K562 (cell line): Measurements from ENCODE around the gene AKT1. TPM values are rescaled to one million over a fixed set of nuclear protein-coding genes. Genes with fewer than 3 reads are reported as not detected.

Experiments
- ATAC-seq: fragments of 200-7000 bp; cut with Tn5 transposase; 3 replicates; pipeline ENCODE4 v1.9.1; 2020; ENCODE audit warnings: moderate library complexity
- BruUV-seq: library from RNA; stranded (reverse); fragments of 400-500 nt; replicated peaks from 2 replicates; lab custom pipeline; 2021; lab: Mats Ljungman, UMichigan
- CTCF ChIA-PET: fragments of 300-600 bp; formaldehyde crosslinking; extraction: SDS; loops from one replicate; lab custom pipeline; 2021; ENCODE audit warnings: low intra/inter-chr PET ratio; lab: Yijun Ruan, JAX
- POLR2A ChIA-PET: fragments of 300-600, 350-650 bp; sonication (Branson Sonifier 250); formaldehyde crosslinking; extraction: SDS; loops from one replicate; lab custom pipeline; 2021; ENCODE audit warnings: antibody characterized with exemption, inconsistent platforms; lab: Yijun Ruan, JAX
- DNase-seq, 4 experiments: peaks; one replicate each; pipeline versions ENCODE4 v3.0.0 to v3.0.0-alpha.2; 2011 to 2018; ENCODE audit warnings: low spot score in 3 of 4, mixed read lengths in 3 of 4; ENCODE audit errors: extremely low read depth in 1 of 4
- FAIRE-seq: peaks from 2 replicates; lab custom pipeline; 2011; peaks lifted over from hg19 to GRCh38; lab: Jason Lieb, UNC
- H2AFZ ChIP-seq: 2 replicates; pipeline ENCODE4 v1.6.0; 2011; ENCODE audit warnings: low read depth, low read length, control low read depth, inconsistent platforms
- H3K27ac ChIP-seq: fragments of 200-600 bp; 3 replicates; pipeline ENCODE4 v1.8.0; 2011; ENCODE audit warnings: low read depth, mild to moderate bottlenecking, control low read depth, inconsistent platforms, low read length, moderate library complexity, mixed read lengths; ENCODE audit errors: extremely low read depth
- H3K27me3 ChIP-seq, 2 experiments: fragments of 300-600 bp in 1 of 2; 2 replicates in 1 of 2; 3 replicates in 1 of 2; pipeline versions ENCODE4 v1.6.0 to v1.8.0; 2011; ENCODE audit warnings: inconsistent platforms in 2 of 2, low read length in 2 of 2, mild to moderate bottlenecking in 1 of 2, mixed read lengths in 1 of 2, moderate library complexity in 1 of 2; ENCODE audit not compliant: control insufficient read depth in 2 of 2, insufficient read depth in 2 of 2
- H3K36me3 ChIP-seq: fragments of 300-600 bp; 3 replicates; pipeline ENCODE4 v1.8.0; 2011; ENCODE audit warnings: mild to moderate bottlenecking, low read length, inconsistent platforms; ENCODE audit not compliant: control insufficient read depth, insufficient read depth
- H3K4me1 ChIP-seq, 2 experiments: fragments of 200-600 bp in 1 of 2; replicated peaks in 1 of 2; 2 replicates in 1 of 2; 3 replicates in 1 of 2; pipeline versions ENCODE4 v1.5.1 to v1.8.0; 2011; ENCODE audit warnings: inconsistent platforms in 2 of 2, low read length in 2 of 2, mild to moderate bottlenecking in 1 of 2, mixed read lengths in 1 of 2, moderate library complexity in 1 of 2; ENCODE audit not compliant: control insufficient read depth in 2 of 2, insufficient read depth in 2 of 2
- H3K4me2 ChIP-seq: 2 replicates; pipeline ENCODE4 v1.6.1; 2011; ENCODE audit warnings: low read length, control low read depth, inconsistent platforms, mixed read lengths; ENCODE audit not compliant: insufficient read depth
- H3K4me3 ChIP-seq: fragments of 200-600 bp; sonication (generic), shearing (Covaris generic); 2 replicates; pipeline ENCODE4 v1.5.1; 2016; ENCODE audit warnings: control low read depth, inconsistent platforms
- H3K79me2 ChIP-seq: fragments of 200-600 bp; 3 replicates; pipeline ENCODE4 v1.8.0; 2011; ENCODE audit warnings: low read length, inconsistent platforms; ENCODE audit not compliant: control insufficient read depth, insufficient read depth
- H3K9ac ChIP-seq, 2 experiments: 2 replicates each; pipeline versions ENCODE4 v1.6.0 to v1.6.1; 2011; ENCODE audit warnings: low read depth in 2 of 2, low read length in 2 of 2, control low read depth in 1 of 2, inconsistent platforms in 1 of 2, mild to moderate bottlenecking in 1 of 2, mixed read lengths in 1 of 2; ENCODE audit not compliant: insufficient read depth in 1 of 2
- H3K9me1 ChIP-seq: one replicate; pipeline ENCODE4 v1.6.0; 2011; ENCODE audit warnings: inconsistent platforms, mild to moderate bottlenecking, low read length, moderate library complexity; ENCODE audit not compliant: control insufficient read depth, insufficient read depth
- H3K9me3 ChIP-seq: replicated peaks from 2 replicates; pipeline ENCODE4 v1.5.1; 2011; ENCODE audit warnings: low read depth, low read length, inconsistent platforms; ENCODE audit not compliant: control insufficient read depth, insufficient read depth
- H4K20me1 ChIP-seq: replicated peaks from 2 replicates; pipeline ENCODE4 v1.6.1; 2011; ENCODE audit warnings: low read length, inconsistent platforms, mixed read lengths; ENCODE audit not compliant: control insufficient read depth, insufficient read depth
- FOXA3 ChIP-seq, 2 experiments: fragments of 450-650 bp in 1 of 2; sonication (generic) in 1 of 2; formaldehyde crosslinking; IDR thresholded peaks in 1 of 2; conservative IDR thresholded peaks in 1 of 2; 2 replicates each; pipeline versions ENCODE4 v1.4.0 to v1.8.0; 2020 to 2022; ENCODE audit warnings: mild to moderate bottlenecking in 2 of 2, missing genetic modification reagents in 1 of 2
- HNRNPK ChIP-seq: fragments of 200-400 bp; formaldehyde crosslinking; IDR thresholded peaks from one replicate; pipeline ENCODE4 v1.6.1; 2018; ENCODE audit warnings: mild to moderate bottlenecking, low read depth, low read length; ENCODE audit not compliant: poor library complexity, severe bottlenecking
- KAT7 ChIP-seq: sonication (generic); formaldehyde crosslinking; IDR thresholded peaks from 2 replicates; pipeline ENCODE4 v1.8.0; 2022; ENCODE audit warnings: missing genetic modification reagents, mild to moderate bottlenecking, borderline replicate concordance
- NCOA6 ChIP-seq: fragments of 450-650 bp; IDR thresholded peaks from 2 replicates; pipeline ENCODE4 v1.6.1; 2017; ENCODE audit warnings: mild to moderate bottlenecking
- ZBED1 ChIP-seq: IDR thresholded peaks from 2 replicates; pipeline ENCODE4 v1.6.1; 2014
- ZEB2 ChIP-seq: fragments of 450-650 bp; IDR thresholded peaks from 2 replicates; pipeline ENCODE4 v1.6.1; 2016
- ZMIZ1 ChIP-seq, 2 experiments: fragments of 150-350 bp in 1 of 2; IDR thresholded peaks; 2 replicates each; pipeline ENCODE4 v1.6.1; 2012 to 2016; ENCODE audit warnings: low read depth in 2 of 2, low read length in 2 of 2, mild to moderate bottlenecking in 1 of 2, moderate library complexity in 1 of 2
- WGBS: fragments of 100-300 bp; shearing (Covaris generic); methylation state at CpG from one replicate; pipeline ENCODE4 v1.1.6; 2016; ENCODE audit warnings: low coverage, mixed read lengths; ENCODE audit not compliant: insufficient coverage; ENCODE audit errors: missing lambda C conversion rate; 5-methylcytosine and 5-hydroxymethylcytosine counted together
- in situ Hi-C: fragments of 300-500 bp; cut with MboI; formaldehyde crosslinking; loops from 4 replicates; pipeline ENCODE4 v1.15.0; 2018; ENCODE audit warnings: inconsistent platforms, mixed read lengths
- intact Hi-C: fragments of 100-400 bp; cut with micrococcal nuclease; formaldehyde crosslinking; loops from 2 replicates; pipeline ENCODE4 v1.14.2; 2022
- polyA plus RNA-seq, 8 experiments: library from polyadenylated mRNA; depleted of rRNA in 4 of 8; stranded (reverse) in 5 of 8; unstranded in 3 of 8; fragments of >200 nt; fragmentation: Nextera tagmentation in 2 of 8; fragmentation: Illumina TruSeq in 1 of 8; extraction: Ambion mirVana in 2 of 8; extraction: Trizol in 1 of 8; gene quantifications; 2 replicates each; pipeline versions ENCODE4 v1.2.1 to v1.2.3, GENCODE V29; 2011 to 2014; ENCODE audit warnings: inconsistent platforms in 1 of 8, missing spikeins in 1 of 8
- total RNA-seq, 7 experiments: library from RNA; depleted of rRNA in 6 of 7; stranded (reverse); fragments of >200 nt in 6 of 7; fragmentation: Illumina TruSeq in 2 of 7; extraction: Trizol in 2 of 7; gene quantifications; 2 replicates each; pipeline versions ENCODE4 v1.2.1 to v1.2.3, GENCODE V29; 2011 to 2021; ENCODE audit warnings: low replicate concordance in 1 of 7
- TF ChIP-seq, protein P1 (sequence below): fragments of 250-450 bp; sonication (Bioruptor Pico); IDR thresholded peaks from 2 replicates; pipeline ENCODE4 v1.6.1; 2021; ENCODE audit warnings: mild to moderate bottlenecking

Gene AKT1
- total and polyA plus RNA-seq, 9 of the 15 experiments (the other 6 are each of a cell fraction or from before 2014, with no cell fraction given): 0.49 to 132 (median 75.1) TPM

DNA sequence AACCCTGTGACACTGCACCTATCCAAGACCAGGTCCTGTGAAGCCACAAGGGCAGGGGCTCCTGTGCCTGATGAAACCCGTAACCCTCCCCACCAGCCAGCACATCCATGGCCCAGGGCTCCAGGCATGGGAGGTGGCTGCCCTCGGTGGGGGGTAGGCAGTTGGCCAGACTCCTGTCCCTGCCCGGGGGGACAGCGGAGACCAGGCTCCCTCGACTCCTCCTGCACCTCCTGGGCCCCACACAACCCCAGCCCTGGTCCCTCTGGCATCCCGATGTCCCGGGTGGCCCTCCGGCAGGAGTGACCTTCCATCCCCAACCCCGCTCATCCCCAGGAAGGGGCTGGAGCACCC lies 11.4 kb downstream of the AKT1 start (continued):
- TF ChIP-seq FOXA3 (CRISPR knock-in tag; conservative IDR thresholded peaks at IDR 0.05 in 1 of 2, IDR thresholded peaks at IDR 0.05 in 1 of 2) (no peak), ZBED1 (no peak)

DNA sequence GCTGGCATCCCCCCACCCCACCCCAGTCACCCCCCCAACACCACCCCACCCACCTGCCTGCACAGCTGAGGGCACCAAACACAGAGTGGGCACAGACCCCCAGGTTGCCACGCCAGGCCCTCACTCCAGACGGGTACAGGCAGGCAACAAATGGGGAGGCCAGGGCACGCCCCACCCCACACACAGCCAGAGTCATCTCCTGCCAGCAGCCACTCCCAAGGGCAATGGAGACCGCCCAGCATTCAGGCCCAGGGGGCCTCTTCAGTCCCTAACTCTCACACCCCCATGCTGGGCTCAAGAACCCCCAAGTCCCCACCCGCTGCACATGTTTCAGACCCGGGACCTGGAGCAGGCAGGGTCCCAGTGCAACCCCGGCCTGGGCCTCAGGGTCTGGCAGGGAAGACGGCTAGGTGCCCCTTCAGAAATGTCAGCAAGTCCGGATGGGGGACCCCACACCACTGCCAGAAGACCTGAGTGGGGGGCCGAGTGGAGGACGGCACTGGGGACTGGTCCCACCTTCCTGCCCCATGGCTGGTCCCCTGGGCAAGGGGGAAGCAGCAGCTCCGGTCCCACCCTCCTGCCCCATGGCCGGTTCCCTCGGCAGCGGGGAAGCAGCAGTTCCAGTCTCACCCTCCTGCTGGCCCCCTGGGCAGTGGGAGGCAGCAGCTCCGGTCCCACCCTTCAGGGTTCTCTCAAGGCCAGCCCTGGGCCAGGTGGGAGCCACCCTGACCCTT lies 11.9 kb downstream of the AKT1 start:
- H3K79me2 ChIP-seq: no peaks in the 10 kb centered on the region; the same call in 2 of the 3 replicates
- BruUV-seq: no TSS peak
- DNase-seq (no peak), ATAC-seq (no peak), FAIRE-seq (no peak)
- no peaks in the 10 kb centered on the region for H3K27me3 ChIP-seq
- H3K4me3 ChIP-seq: no peak overlapping the region
- H3K4me2 ChIP-seq: no peak overlapping the region
- H4K20me1 ChIP-seq: no peaks in the 10 kb centered on the region; the same call in 1 of the 2 replicates
- H3K9ac ChIP-seq: peak overlapping the region in 1 of 2 experiments; percentile 26; a peak in 2 of 4 replicates
- 93% methylated on average over 6 of the region's 16 CpGs for WGBS
- intact Hi-C loops: no loop called here
- no peak overlapping the region for H3K27ac ChIP-seq
- POLR2A ChIA-PET: no interaction called here
- in situ Hi-C loops: no loop called here
- H3K4me1 ChIP-seq: peaks cover 0 to 39% of the 10 kb centered on the region in 2 experiments; a peak in 2 of 5 replicates
- CTCF ChIA-PET: no interaction called here
- H3K9me3 ChIP-seq: no peaks in the 10 kb centered on the region
- H2AFZ ChIP-seq: no peak overlapping the region
- peaks cover 38% of the 10 kb centered on the region; the same call in 1 of the 3 replicates for H3K36me3 ChIP-seq
- H3K9me1 ChIP-seq: no peaks in the 10 kb centered on the region
- TF ChIP-seq, protein P1, sequence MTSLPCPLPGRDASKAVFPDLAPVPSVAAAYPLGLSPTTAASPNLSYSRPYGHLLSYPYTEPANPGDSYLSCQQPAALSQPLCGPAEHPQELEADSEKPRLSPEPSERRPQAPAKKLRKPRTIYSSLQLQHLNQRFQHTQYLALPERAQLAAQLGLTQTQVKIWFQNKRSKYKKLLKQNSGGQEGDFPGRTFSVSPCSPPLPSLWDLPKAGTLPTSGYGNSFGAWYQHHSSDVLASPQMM (CRISPR knock-in tag): no peak
- TF ChIP-seq ZEB2: no peak
- TF ChIP-seq ZMIZ1 (IDR thresholded peaks at IDR 0.05; ENCODE audit: low read depth in 2 of 2, low read length in 2 of 2): no peak
- no peak for TF ChIP-seq HNRNPK
- no peak for TF ChIP-seq NCOA6
- no peak for TF ChIP-seq KAT7 (CRISPR knock-in tag)
